GM10248 (cell line): ENCODE data around the gene PNLIPRP3.

Source experiments
- CTCF ChIA-PET: fragments of 300-600 bp; sonication (Branson Sonifier 250); formaldehyde crosslinking; extraction: SDS; loops from one replicate; lab custom pipeline; 2021; ENCODE audit warnings: antibody characterized with exemption; lab: Yijun Ruan, JAX
- POLR2A ChIA-PET: fragments of 350-650 bp; sonication (Branson Sonifier 250); formaldehyde crosslinking; extraction: SDS; loops from one replicate; lab custom pipeline; 2020; ENCODE audit warnings: antibody characterized with exemption; lab: Yijun Ruan, JAX
- DNase-seq: peaks from one replicate; pipeline ENCODE4 v3.0.0; 2012; ENCODE audit errors: extremely low spot score
- CTCF ChIP-seq: IDR thresholded peaks from 2 replicates; pipeline ENCODE4 v1.5.1; 2012; ENCODE audit warnings: mild to moderate bottlenecking, low read depth; ENCODE audit errors: extremely low read depth, missing control alignments, control extremely low read depth

Gene PNLIPRP3

GRCh38 chr10:116470768-116471415, 43.2 kb downstream of the PNLIPRP3 start:
- ChIA-PET POLR2A (no interaction called here), CTCF (no interaction called here)
- DNase-seq: no peak
- TF ChIP-seq CTCF: no peak

GRCh38 chr10:116472891-116473290, 45.2 kb downstream of the PNLIPRP3 start:
- no peak for DNase-seq
- CTCF ChIA-PET: interaction anchor here (1.2 kb wide), 1 partner anchor 29 kb away, joined by 3 read pairs; no protein-coding TSS in a partner anchor
- TF ChIP-seq CTCF: no peak
- POLR2A ChIA-PET: no interaction called here

- ChIA-PET POLR2A (no interaction called here), CTCF (interaction anchor here (1.1 to 1.5 kb wide), 2 partner anchors 9 to 699 kb away, joined by 3 to 7 read pairs; no protein-coding TSS in a partner anchor)
- no peak for TF ChIP-seq CTCF
- DNase-seq: no peak
These were observed 48.2 kb downstream of the PNLIPRP3 start for GRCh38 chr10:116475866-116476265.

GRCh38 chr10:116476461-116476860, 48.8 kb downstream of the PNLIPRP3 start:
- no peak for TF ChIP-seq CTCF
- ChIA-PET CTCF (interaction anchor here (1.1 to 1.5 kb wide), 2 partner anchors 10 to 698 kb away, joined by 3 to 7 read pairs; no protein-coding TSS in a partner anchor), POLR2A (no interaction called here)
- DNase-seq: no peak

GRCh38 chr10:116477986-116478664, 50.5 kb downstream of the PNLIPRP3 start:
- ChIA-PET POLR2A (no interaction called here), CTCF (interaction anchor here (1.0 kb wide), 1 partner anchor 113 kb away, joined by 3 read pairs; no protein-coding TSS in a partner anchor)
- no peak for TF ChIP-seq CTCF
- no peak for DNase-seq

GRCh38 chr10:116486770-116487448, 59.3 kb downstream of the PNLIPRP3 start:
- no peak for TF ChIP-seq CTCF
- POLR2A ChIA-PET: no interaction called here
- DNase-seq: no peak
- CTCF ChIA-PET: interaction anchor here (0.8 to 1.1 kb wide), 2 partner anchors 13 to 35 kb away, joined by 3 read pairs; no protein-coding TSS in a partner anchor
